Mucosa of gallbladder (tissue), 1 donor: ENCODE measurements around the gene NUP153. TPM values are rescaled to one million over a fixed set of nuclear protein-coding genes. Genes with fewer than 3 reads are reported as not detected.
A peak's percentile ranks its signal among the peaks of the same experiment; 100 is the strongest.
"Not testable (repeated sequence)": the region's sequence is repeated elsewhere in the genome, so short reads cannot be mapped to it uniquely, and the experiment has no call there.

Source experiments
- DNase-seq: peaks from one replicate; pipeline ENCODE4 v3.0.0-alpha.2; 2020; ENCODE audit warnings: low spot score
- total RNA-seq: library from RNA; stranded (reverse); gene quantifications from one replicate; pipeline ENCODE4 v1.2.1, GENCODE V29; 2021
- donor health status: DM: no; HTN: no; CAD: no.

NUP153 gene
- 28.5 TPM for total RNA-seq

GRCh38 chr6:17706580-17707370, at the start of gene NUP153:
TSS of gene NUP153 (minus strand) at chr6:17706925. CDS start at chr6:17706387, 538 bp downstream.
- DNase-seq, result peak; percentile 100

- DNase-seq, result no peak
Observed at GRCh38 chr6:17754254-17754653, 47.5 kb upstream of the NUP153 start.

- not testable (repeated sequence) for DNase-seq
Observed at GRCh38 chr6:17745324-17745723, 38.6 kb upstream of the NUP153 start.

- not testable (repeated sequence) for DNase-seq
Observed at GRCh38 chr6:17744757-17745308, 38.1 kb upstream of the NUP153 start.

- DNase-seq, result no peak
Observed at GRCh38 chr6:17744019-17744756, 37.5 kb upstream of the NUP153 start.

GRCh38 chr6:17741507-17741906, 34.8 kb upstream of the NUP153 start:
- no peak for DNase-seq

GRCh38 chr6:17740559-17741220, 34.0 kb upstream of the NUP153 start:
- no peak for DNase-seq

- DNase-seq, result no peak
Observed at GRCh38 chr6:17737704-17738252, 31.1 kb upstream of the NUP153 start.

- DNase-seq, result not testable (repeated sequence)
Observed at GRCh38 chr6:17735311-17735710, 28.6 kb upstream of the NUP153 start.

- no peak for DNase-seq
Observed at GRCh38 chr6:17730078-17730704, 23.5 kb upstream of the NUP153 start.

- no peak for DNase-seq
Observed at GRCh38 chr6:17729223-17730077, 22.7 kb upstream of the NUP153 start.

GRCh38 chr6:17728551-17729222, 22.0 kb upstream of the NUP153 start:
- no peak for DNase-seq

GRCh38 chr6:17725083-17725482, 18.4 kb upstream of the NUP153 start:
- no peak for DNase-seq

GRCh38 chr6:17724341-17724740, 17.6 kb upstream of the NUP153 start:
- DNase-seq, result no peak

GRCh38 chr6:17721671-17722070, 14.9 kb upstream of the NUP153 start:
- DNase-seq, result no peak

- DNase-seq, result no peak
Observed at GRCh38 chr6:17719323-17720041, 12.8 kb upstream of the NUP153 start.

GRCh38 chr6:17716221-17716620, 9.5 kb upstream of the NUP153 start:
- no peak for DNase-seq

- DNase-seq, result no peak
Observed at GRCh38 chr6:17714879-17715851, 8.4 kb upstream of the NUP153 start.
